Karpas-422 (cell line): Measurements from ENCODE around the gene PTPN7. TPM values are rescaled to one million over a fixed set of nuclear protein-coding genes. Genes with fewer than 3 reads are reported as not detected.

Source experiments
- DNase-seq: peaks from one replicate; pipeline ENCODE4 v3.0.0-alpha.2; 2015
- H2AFZ ChIP-seq: fragments of 200-600 bp; sonication (generic); 2 replicates; pipeline ENCODE4 v1.6.1; 2014; ENCODE audit warnings: antibody characterized with exemption, low read length, mixed read lengths
- H3K27ac ChIP-seq: fragments of 200-600 bp; sonication (generic); 2 replicates; pipeline ENCODE4 v1.5.1; 2014; ENCODE audit warnings: mild to moderate bottlenecking, low read length, moderate library complexity
- H3K27me3 ChIP-seq: fragments of 200-600 bp; sonication (generic); 2 replicates; pipeline ENCODE4 v1.6.1; 2014; ENCODE audit warnings: low read length, mixed read lengths
- H3K36me3 ChIP-seq: fragments of 200-600 bp; sonication (generic); 2 replicates; pipeline ENCODE4 v1.6.1; 2014; ENCODE audit warnings: low read length, mixed read lengths; ENCODE audit not compliant: insufficient read depth
- H3K4me1 ChIP-seq: fragments of 200-600 bp; sonication (generic); 2 replicates; pipeline ENCODE4 v1.6.1; 2014; ENCODE audit warnings: mild to moderate bottlenecking, low read length, mixed read lengths
- H3K4me2 ChIP-seq: fragments of 200-600 bp; sonication (generic); 2 replicates; pipeline ENCODE4 v1.6.1; 2014; ENCODE audit warnings: low read length, low read depth, mild to moderate bottlenecking; ENCODE audit not compliant: poor library complexity, severe bottlenecking
- H3K4me3 ChIP-seq: fragments of 200-600 bp; sonication (generic); 2 replicates; pipeline ENCODE4 v1.5.1; 2014; ENCODE audit warnings: mild to moderate bottlenecking, antibody characterized with exemption, low read length, mixed read lengths
- H3K79me2 ChIP-seq: fragments of 200-600 bp; sonication (generic); 2 replicates; pipeline ENCODE4 v1.6.1; 2014; ENCODE audit warnings: mild to moderate bottlenecking, low read length, mixed read lengths
- H3K9ac ChIP-seq: fragments of 200-600 bp; sonication (generic); 2 replicates; pipeline ENCODE4 v1.6.0; 2014; ENCODE audit warnings: low read length
- H3K9me2 ChIP-seq: fragments of 200-600 bp; sonication (generic), shearing (Covaris generic); replicated peaks from 2 replicates; pipeline ENCODE4 v1.6.0; 2014; ENCODE audit warnings: mild to moderate bottlenecking, low read length, moderate library complexity; ENCODE audit not compliant: insufficient read depth
- H3K9me3 ChIP-seq: fragments of 300-700, 200-600 bp; sonication (generic); 2 replicates; pipeline ENCODE4 v1.6.1; 2014; ENCODE audit warnings: low read length, mixed read lengths
- H4K20me1 ChIP-seq: fragments of 200-600 bp; sonication (generic); 2 replicates; pipeline ENCODE4 v1.6.1; 2014; ENCODE audit warnings: mild to moderate bottlenecking, antibody characterized with exemption, low read length, low read depth; ENCODE audit not compliant: insufficient read depth
- total RNA-seq: library from RNA; depleted of rRNA; stranded (reverse); fragments of >200 nt; shearing (Covaris generic); gene quantifications from 2 replicates; pipeline ENCODE4 v1.2.3, GENCODE V29; 2014; ENCODE audit warnings: low replicate concordance

PTPN7 gene
- total RNA-seq, 1 experiment from 2014 or later = 33.4 TPM

DNA sequence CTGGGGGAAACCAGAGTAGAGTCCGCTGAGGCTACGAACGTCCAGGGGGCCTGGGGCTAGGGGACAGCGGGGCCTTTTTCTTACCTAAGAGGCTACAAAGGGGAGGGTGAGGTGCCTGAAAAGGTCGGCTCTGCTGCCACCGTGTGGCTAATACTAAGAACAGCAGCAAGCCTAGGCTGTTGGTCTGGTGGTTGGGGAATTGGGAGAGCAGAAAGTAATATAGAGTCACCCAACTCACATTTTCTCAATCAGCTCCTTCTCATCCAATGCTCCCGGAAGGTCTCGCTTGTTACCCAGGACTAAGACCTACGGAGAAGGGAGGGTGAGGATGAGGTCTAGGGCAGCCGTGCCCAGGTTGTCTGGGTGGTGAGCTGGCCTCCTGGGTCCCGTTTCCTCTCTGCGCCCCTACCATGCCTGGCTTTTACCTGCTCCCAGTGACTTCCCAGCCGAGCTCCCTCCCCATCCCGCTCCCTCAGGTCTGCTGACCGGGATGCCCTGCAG lies 25.1 kb downstream of the PTPN7 start:
- H3K9ac ChIP-seq = no peak overlapping the region
- no peaks in the 10 kb centered on the region for H3K27me3 ChIP-seq
- H3K4me3 ChIP-seq = no peak overlapping the region
- peaks cover 10% of the 10 kb centered on the region; the same call in 1 of the 2 replicates for H4K20me1 ChIP-seq
- no peak overlapping the region for H3K27ac ChIP-seq
- H3K36me3 ChIP-seq = peaks cover 8% of the 10 kb centered on the region
- H3K4me2 ChIP-seq = no peak overlapping the region
- peaks cover 14% of the 10 kb centered on the region for H3K79me2 ChIP-seq
- H3K9me3 ChIP-seq = no peaks in the 10 kb centered on the region
- no peak overlapping the region for H2AFZ ChIP-seq
- H3K9me2 ChIP-seq = no peaks in the 10 kb centered on the region
- peak; percentile 86 for DNase-seq
- no peaks in the 10 kb centered on the region for H3K4me1 ChIP-seq

- H3K79me2 ChIP-seq = peaks cover 10% of the 10 kb centered on the region
- H2AFZ ChIP-seq = no peak overlapping the region
- no peaks in the 10 kb centered on the region for H3K27me3 ChIP-seq
- no peak overlapping the region for H3K9ac ChIP-seq
- peaks cover 8% of the 10 kb centered on the region for H3K36me3 ChIP-seq
- no peak overlapping the region for H3K4me2 ChIP-seq
- H3K4me1 ChIP-seq = no peaks in the 10 kb centered on the region
- H3K9me2 ChIP-seq = no peaks in the 10 kb centered on the region
- no peak overlapping the region for H3K27ac ChIP-seq
- H4K20me1 ChIP-seq = peaks cover 10% of the 10 kb centered on the region; the same call in 1 of the 2 replicates
- no peak overlapping the region for H3K4me3 ChIP-seq
- no peak for DNase-seq
- no peaks in the 10 kb centered on the region for H3K9me3 ChIP-seq
Observed at GRCh38 chr1:202134645-202135172, 25.7 kb downstream of the PTPN7 start.

GRCh38 chr1:202133989-202134388 lies 26.4 kb downstream of the PTPN7 start:
- Histone ChIP-seq H3K4me1 (no peaks in the 10 kb centered on the region), H4K20me1 (peaks cover 10% of the 10 kb centered on the region; the same call in 1 of the 2 replicates), H3K27me3 (no peaks in the 10 kb centered on the region), H3K4me2 (no peak overlapping the region), H3K4me3 (no peak overlapping the region), H3K9ac (no peak overlapping the region), H3K27ac (no peak overlapping the region), H3K9me3 (no peaks in the 10 kb centered on the region), H3K79me2 (peaks cover 8% of the 10 kb centered on the region), H2AFZ (no peak overlapping the region), H3K36me3 (peaks cover 8% of the 10 kb centered on the region), H3K9me2 (no peaks in the 10 kb centered on the region)
- no peak for DNase-seq

DNA sequence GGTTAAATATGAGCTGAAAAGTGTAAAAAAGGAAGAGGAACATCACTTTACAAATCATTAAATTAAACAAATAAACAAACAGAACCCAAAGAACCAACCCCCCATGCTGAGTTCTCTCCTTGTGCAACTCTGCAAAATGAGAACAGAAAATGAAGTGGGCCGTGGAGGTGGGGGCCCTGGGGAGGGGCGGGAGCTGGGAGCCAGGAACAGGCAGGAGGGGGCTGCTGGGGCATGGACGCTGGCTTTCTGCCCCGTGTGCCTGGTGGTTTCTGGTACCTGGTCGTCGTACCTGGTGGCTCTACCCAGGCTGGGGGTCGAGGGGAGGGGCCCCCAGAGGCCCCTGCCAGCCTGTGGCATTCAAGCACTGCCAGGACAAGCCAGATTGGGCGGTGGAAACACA lies 26.9 kb downstream of the PTPN7 start:
- H2AFZ ChIP-seq = no peak overlapping the region
- H3K36me3 ChIP-seq = peaks cover 8% of the 10 kb centered on the region
- peaks cover 3% of the 10 kb centered on the region for H3K79me2 ChIP-seq
- no peaks in the 10 kb centered on the region for H3K27me3 ChIP-seq
- no peak overlapping the region for H3K4me3 ChIP-seq
- H3K4me2 ChIP-seq = no peak overlapping the region
- H4K20me1 ChIP-seq = peaks cover 7% of the 10 kb centered on the region; the same call in 1 of the 2 replicates
- H3K27ac ChIP-seq = no peak overlapping the region
- no peak for DNase-seq
- no peaks in the 10 kb centered on the region for H3K9me2 ChIP-seq
- no peaks in the 10 kb centered on the region for H3K4me1 ChIP-seq
- H3K9ac ChIP-seq = no peak overlapping the region
- no peaks in the 10 kb centered on the region for H3K9me3 ChIP-seq

GRCh38 chr1:202133001-202133400 lies 27.4 kb downstream of the PTPN7 start:
- no peaks in the 10 kb centered on the region for H3K79me2 ChIP-seq
- H3K9me2 ChIP-seq = no peaks in the 10 kb centered on the region
- H3K27ac ChIP-seq = no peak overlapping the region
- peaks cover 7% of the 10 kb centered on the region; the same call in 1 of the 2 replicates for H4K20me1 ChIP-seq
- no peak overlapping the region for H3K4me3 ChIP-seq
- peaks cover 8% of the 10 kb centered on the region for H3K36me3 ChIP-seq
- no peak for DNase-seq
- no peak overlapping the region for H2AFZ ChIP-seq
- no peaks in the 10 kb centered on the region for H3K9me3 ChIP-seq
- no peaks in the 10 kb centered on the region for H3K27me3 ChIP-seq
- no peak overlapping the region for H3K4me2 ChIP-seq
- no peaks in the 10 kb centered on the region for H3K4me1 ChIP-seq
- no peak overlapping the region for H3K9ac ChIP-seq

DNA sequence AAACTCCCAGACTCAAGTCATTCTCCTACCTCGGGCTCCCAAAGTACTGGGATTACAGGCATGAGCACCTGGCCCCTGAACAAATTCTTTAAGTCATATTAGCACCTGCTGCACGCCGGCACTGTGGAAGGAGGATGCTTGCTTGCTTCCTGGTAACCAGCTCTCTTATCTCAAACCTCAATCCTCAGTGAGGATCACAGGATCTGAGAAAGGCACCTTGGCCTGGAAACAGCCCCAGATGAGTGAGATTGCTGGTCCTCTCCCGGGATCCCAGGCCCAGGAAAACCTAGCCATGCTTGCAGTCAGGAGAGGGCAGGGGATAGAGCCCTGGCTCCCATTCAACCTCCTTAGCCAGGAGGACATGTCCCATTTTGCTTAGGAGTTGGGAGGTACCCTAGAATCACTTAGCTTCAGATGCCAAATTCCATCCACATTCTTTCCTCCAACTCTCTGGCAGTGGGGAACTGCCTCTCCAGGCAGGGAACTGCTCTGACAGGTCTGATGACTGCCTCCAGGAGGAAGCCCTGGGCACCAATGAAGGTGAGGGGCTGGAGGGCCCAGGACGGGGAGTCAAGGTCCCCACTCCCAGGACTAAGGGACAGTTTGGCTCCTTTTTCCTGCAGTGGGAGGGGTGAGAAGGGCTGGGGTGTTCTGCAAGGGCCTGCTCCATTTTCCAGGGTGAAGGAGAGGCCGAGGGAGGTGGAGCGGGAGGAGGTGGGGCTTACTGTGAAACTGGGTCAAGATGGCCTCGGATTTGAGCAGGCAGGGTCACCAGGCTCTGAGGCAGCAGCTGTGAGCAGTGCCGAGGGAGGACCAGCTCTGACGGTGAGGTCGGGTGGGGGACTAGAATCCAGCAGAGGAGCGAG lies 28.2 kb downstream of the PTPN7 start:
- H3K27me3 ChIP-seq = no peaks in the 10 kb centered on the region
- no peak for DNase-seq
- no peaks in the 10 kb centered on the region for H3K9me3 ChIP-seq
- no peak overlapping the region for H3K27ac ChIP-seq
- no peaks in the 10 kb centered on the region for H3K79me2 ChIP-seq
- H3K9me2 ChIP-seq = no peaks in the 10 kb centered on the region
- H3K36me3 ChIP-seq = peaks cover 8% of the 10 kb centered on the region
- no peak overlapping the region for H3K4me3 ChIP-seq
- H4K20me1 ChIP-seq = peaks cover 4% of the 10 kb centered on the region; the same call in 1 of the 2 replicates
- no peaks in the 10 kb centered on the region for H3K4me1 ChIP-seq
- no peak overlapping the region for H3K9ac ChIP-seq
- H3K4me2 ChIP-seq = no peak overlapping the region
- no peak overlapping the region for H2AFZ ChIP-seq

GRCh38 chr1:202130816-202131522 lies 29.4 kb downstream of the PTPN7 start:
- no peak overlapping the region for H3K27ac ChIP-seq
- peaks cover 8% of the 10 kb centered on the region for H3K36me3 ChIP-seq
- H4K20me1 ChIP-seq = peaks cover 4% of the 10 kb centered on the region; the same call in 1 of the 2 replicates
- H3K9me3 ChIP-seq = no peaks in the 10 kb centered on the region
- H3K4me2 ChIP-seq = no peak overlapping the region
- H3K27me3 ChIP-seq = no peaks in the 10 kb centered on the region
- H3K9ac ChIP-seq = no peak overlapping the region
- no peak for DNase-seq
- H2AFZ ChIP-seq = no peak overlapping the region
- H3K4me1 ChIP-seq = no peaks in the 10 kb centered on the region
- no peak overlapping the region for H3K4me3 ChIP-seq
- H3K9me2 ChIP-seq = no peaks in the 10 kb centered on the region
- H3K79me2 ChIP-seq = no peaks in the 10 kb centered on the region

- peaks cover 8% of the 10 kb centered on the region for H3K36me3 ChIP-seq
- no peaks in the 10 kb centered on the region for H3K9me3 ChIP-seq
- no peaks in the 10 kb centered on the region for H3K27me3 ChIP-seq
- no peaks in the 10 kb centered on the region for H3K79me2 ChIP-seq
- no peak overlapping the region for H3K4me3 ChIP-seq
- no peak for DNase-seq
- no peaks in the 10 kb centered on the region for H3K9me2 ChIP-seq
- no peak overlapping the region for H2AFZ ChIP-seq
- peaks cover 4% of the 10 kb centered on the region; the same call in 1 of the 2 replicates for H4K20me1 ChIP-seq
- H3K9ac ChIP-seq = no peak overlapping the region
- H3K4me1 ChIP-seq = no peaks in the 10 kb centered on the region
- no peak overlapping the region for H3K27ac ChIP-seq
- H3K4me2 ChIP-seq = no peak overlapping the region
Observed at GRCh38 chr1:202130297-202130721, 30.1 kb downstream of the PTPN7 start.
